Testis (tissue), 2 donors: Measurements from ENCODE around the gene COL4A2.

Source experiments
- CTCF ChIP-seq, 3 experiments: fragments of 450-650 bp in 2 of 3; fragments of 200-600 bp in 1 of 3; sonication (generic) in 1 of 3; IDR thresholded peaks; one replicate each; pipeline ENCODE4 v1.5.1; 2016 to 2019; ENCODE audit warnings: antibody characterized with exemption in 3 of 3, mild to moderate bottlenecking in 2 of 3, moderate library complexity in 1 of 3
- POLR2A ChIP-seq: fragments of 450-650 bp; IDR thresholded peaks from one replicate; pipeline ENCODE4 v1.6.1; 2017; ENCODE audit warnings: antibody characterized with exemption, mild to moderate bottlenecking, moderate library complexity

GRCh38 chr13:110301606-110302553, 5.2 kb upstream of the COL4A2 start:
- TF ChIP-seq CTCF (IDR thresholded peaks at IDR 0.05) = no peak
- TF ChIP-seq POLR2A = no peak
